NCI-H2081 treated with DMSO at 0.1 percent for 48 hours (cell line): ENCODE measurements around the gene ENOX1.

ENCODE experiments used
- DNase-seq: peaks from one replicate; lab custom pipeline; 2025; lab: John Stamatoyannopoulos, UW

Gene ENOX1

DNA sequence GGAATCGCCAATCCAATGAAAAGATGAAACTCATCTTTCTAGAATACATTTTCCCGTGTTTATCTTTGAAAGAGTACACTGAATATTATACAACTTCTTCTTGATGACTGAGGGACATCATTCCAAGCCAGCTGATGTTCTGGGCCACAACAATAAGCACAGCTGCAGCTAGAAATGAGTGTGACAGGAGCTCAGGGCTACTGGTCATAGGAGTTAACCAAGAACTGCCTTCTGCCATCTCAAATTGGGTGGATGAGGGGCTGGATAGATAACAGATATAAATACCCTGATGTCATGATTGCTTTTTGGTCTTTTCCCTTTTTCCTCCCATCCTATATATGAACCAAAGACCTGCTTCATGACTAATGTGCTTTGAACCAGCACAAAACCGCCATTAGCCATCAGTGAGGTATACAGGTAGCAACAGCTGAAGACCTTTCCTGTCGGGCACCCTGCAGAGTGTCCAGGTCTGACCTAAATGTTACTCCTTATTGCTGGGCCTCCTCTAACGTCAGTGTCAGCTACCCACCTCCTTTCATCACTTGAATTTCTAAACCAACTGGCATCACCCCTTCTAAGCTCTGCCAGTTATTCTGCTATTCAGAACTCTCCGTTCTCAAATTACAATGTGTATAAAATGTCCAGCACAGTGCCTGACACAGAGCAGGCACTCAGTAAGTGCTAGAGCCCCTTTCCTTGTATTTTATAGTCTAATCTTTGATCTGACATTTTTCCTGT, 178.2 kb downstream of the ENOX1 start:
- DNase-seq = no peak

DNA sequence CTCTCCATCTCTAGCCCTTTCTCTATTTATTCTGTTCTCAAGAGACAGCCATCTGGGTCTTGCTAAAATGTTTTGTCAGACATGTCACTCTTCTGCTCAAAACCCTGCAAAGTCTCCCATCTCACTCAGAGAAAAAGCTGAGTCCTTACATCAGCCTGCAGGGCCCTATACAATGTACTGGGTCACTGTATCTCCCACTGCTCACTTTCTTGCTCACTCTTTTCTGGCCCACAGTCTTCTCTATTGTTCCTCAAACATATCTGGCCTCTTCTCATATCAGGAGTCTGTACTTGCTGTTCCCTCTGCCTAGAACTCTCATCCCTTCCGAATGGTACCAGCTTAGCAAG, 189.2 kb downstream of the ENOX1 start:
- DNase-seq = no peak

DNA sequence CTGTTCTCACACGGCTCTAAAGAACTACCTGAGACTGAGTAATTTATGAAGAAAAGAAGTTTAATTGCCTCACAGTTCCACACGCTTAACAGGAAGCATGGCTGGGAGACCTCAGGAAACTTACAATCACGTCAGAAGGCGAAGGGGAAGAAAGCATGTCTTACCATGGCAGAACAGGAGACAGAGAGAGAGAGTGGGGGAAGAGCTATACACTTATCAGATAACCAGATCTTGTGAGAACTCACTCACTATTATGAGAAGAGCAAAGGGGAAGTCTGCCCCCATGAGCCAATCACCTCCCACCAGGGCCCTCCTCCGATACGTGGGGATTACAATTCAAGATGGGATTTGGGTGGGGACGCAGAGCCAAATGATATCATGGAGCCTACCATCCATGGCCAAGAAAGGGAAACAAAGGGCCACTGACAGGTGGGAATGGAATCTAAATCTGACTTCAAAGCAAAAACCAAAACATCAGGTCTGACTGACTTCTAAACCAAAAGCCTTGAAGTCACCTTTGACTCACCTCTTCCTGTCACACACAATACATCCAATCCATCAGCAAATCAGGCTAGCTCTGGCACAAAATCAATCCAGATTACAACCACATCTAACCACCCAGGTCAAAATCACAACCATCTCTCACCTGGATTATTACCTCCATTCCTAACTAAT, 189.7 kb downstream of the ENOX1 start:
- no peak for DNase-seq

DNA sequence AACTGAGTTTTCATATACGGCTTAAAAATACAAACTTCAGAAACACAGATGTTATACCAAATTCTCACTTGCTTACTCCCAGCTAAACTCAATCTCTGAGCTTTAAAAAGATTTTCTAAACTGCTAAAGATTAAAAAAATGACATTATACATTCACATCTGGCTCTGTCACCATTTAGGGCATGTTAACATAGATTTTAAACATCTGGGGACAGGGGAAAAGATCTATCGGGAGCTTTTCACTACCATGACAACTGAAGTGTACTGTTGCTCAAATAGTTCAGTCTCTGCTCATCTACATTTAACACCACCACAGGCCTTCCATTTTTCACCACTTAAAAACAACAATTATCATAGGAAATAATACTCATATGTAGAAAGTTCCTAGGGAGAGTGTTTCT, 190.8 kb downstream of the ENOX1 start:
- no peak for DNase-seq

DNA sequence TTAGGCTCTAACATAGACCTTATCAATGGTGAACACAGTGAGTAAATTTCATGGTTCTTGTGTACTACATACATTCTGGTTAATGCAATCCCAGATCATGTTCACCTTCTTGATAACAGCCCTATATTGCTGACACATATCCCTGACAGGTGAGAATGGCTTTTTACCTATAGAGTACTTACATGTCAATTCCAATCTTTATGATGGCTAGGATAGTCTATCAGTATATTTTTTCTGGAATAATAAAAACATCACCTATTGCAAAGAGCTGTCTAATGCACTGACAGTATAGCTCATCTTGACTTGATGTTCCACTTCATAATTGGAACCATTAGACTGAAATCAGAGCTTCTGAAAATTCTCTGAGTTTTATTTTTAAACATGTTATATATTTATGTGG, 199.4 kb downstream of the ENOX1 start:
- DNase-seq = no peak

DNA sequence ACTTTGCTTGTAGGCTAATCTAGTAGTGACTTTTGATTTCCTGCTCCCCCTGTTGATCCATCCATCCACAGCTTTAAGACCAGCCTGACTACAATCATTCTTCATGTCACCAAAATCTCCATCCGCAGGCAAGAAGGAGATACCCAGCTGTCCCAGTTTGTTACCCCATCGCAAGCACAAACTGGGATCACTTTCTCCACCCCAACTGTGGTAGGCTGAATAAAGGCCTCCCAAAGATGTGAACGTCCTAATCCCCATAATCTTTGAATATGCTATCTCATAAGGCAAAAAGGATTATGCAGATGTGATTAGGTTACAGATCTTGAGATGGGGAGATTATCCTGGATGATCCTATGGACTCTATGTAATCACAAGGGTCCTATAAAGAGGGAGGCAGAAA, 202.0 kb downstream of the ENOX1 start:
- DNase-seq = no peak

DNA sequence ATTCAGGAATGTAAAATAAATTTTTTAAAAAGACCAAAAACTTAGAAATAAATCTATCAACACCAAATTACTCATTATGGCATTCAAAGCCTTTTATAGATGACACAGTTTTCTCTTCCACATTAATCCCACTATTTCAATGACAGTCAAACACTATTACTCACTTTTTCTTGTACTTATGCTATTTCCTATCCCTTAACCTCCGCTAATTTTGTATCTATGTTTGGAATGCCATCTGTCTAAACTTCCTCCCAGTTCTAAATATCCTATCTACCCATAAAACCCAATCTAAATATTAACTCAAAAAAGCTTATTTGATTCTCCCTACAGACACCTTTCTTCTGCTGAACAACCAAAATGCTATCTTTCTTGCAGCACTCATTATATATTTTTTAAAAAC, 203.5 kb downstream of the ENOX1 start:
- DNase-seq = no peak

DNA sequence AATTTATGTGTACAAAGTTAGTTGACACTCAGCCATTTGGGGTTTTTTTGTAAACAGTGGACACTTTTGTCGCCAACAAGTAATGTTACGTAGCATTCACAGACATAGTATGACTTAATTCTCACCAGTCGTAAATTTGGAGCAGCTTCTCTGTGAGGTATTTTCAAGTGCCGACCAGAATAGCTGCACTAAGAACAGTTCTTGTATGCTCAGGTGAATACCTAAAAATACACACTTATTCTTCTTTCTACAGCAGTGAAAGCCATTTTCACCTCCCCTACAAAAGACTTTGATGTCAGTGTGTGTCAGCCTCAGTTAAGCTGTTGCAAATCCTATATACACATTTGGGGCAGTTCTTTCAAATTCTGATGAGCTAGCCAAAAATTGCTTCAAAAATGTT, 206.5 kb downstream of the ENOX1 start:
- no peak for DNase-seq

DNA sequence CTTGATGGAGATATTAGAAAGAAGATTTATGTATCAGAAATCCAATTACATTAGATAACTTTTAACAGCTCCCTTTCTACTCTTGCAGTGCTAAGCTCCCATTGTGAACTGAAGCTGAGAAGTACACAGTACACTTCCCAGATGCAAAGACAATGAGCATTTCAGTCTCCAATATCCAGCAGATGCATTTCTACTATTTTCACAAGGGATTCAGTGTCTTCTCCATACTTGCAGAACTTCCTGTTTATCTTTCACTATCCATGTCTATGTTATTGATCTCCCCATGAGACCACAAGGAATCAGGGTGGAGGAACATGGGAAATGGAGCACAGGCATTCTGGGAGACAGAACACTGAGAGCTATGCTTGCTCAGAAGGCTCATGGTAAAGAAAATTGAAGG, 207.5 kb downstream of the ENOX1 start:
- no peak for DNase-seq

DNA sequence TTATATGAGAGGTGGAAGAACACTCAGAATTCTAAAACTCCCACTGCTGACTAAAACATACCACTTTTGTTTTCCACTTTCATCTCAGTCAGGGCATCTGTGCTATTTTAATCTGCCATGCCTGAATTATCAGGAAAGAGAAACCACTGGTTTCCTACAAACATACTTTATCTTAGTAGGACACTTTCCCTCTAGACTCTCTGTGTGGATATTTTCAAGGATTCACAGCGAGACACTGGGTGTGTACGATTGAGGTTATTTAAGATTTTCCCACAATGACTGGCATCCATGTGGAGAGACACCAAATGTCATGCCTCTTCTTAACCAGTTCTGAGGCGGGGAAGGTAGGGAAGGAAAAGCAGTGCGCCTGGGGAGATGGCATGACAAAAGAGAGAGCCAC, 212.2 kb downstream of the ENOX1 start:
- no peak for DNase-seq

DNA sequence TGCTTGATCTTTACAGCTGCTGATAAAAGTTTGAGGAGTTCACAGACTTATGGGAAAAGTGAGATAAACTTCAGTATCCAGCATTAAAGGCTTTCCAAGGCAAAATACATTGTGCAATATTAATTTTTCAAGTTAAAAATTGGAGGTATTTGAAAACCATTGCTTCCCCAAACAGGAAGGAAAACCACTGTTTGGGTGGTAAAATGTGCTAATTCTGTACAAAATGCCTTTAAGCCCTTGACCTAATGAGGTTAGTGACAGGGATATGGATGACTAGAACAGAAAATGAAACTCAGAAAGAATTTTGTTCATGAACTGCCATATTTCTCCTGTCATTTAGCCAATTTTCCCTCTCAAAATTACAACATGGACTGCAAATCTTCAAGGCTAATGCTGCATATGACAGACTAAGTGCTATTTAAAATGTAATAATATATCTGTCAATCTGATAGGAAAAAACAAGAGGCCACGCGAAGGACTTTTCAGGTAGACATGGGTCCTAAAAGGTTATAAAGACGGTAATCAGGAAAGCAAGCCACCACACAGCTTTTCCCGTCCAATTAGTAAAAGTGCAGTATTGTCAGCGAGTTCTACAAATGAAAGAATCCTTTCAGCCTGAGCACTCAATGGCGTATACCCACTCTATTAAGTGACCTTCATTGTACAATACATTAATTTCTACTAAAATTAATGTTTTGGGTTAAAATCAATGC, 212.8 kb downstream of the ENOX1 start:
- DNase-seq = no peak

DNA sequence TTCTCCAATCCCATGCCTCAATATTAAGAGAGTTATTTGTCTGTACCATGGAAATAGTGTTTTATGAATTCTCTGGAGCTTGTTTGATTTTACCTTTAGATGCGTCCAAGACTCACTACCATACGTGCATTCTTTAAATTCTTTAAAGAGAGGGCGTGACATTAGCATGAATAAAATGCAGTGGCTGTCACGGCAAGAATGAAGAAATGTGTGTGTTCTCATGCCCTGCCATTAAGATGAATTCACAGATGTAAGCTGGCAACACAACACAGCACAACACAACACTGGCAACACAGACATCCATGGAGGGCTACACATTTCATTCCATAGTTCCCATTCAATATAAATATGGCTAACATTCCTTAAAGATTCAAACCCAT, 213.4 kb downstream of the ENOX1 start:
- DNase-seq = no peak

DNA sequence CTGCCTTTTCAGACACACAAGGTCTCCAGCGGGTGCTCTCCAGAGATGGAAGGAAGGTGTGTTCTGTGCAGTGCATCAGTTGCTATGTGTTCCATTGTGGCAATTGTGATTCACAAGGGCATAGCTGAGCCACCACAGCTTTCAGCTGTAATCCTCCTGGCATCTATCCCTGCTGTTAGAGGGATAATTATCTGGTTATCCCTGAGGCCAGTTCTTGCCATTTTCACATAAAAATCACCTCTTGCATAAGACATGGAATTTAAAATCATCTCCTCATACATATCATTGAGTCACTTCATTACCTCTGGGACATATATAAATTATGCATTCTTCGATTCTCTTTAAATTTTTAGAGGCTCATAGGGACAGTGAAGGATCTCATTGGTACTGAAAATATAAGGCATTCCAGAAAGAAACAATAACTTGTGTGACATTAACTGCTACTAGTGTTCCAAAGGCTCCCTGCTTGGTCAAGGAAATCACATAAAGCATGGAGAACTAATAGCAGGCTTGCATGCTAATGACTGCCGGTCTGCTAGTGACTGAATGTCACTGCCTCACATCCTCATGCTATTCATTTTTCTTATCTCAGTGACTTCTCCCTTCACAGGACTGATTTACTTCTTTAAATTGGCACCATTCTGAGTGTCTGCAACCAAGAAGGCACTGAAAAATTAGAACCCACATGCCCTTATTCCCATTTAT, 214.0 kb downstream of the ENOX1 start:
- no peak for DNase-seq

DNA sequence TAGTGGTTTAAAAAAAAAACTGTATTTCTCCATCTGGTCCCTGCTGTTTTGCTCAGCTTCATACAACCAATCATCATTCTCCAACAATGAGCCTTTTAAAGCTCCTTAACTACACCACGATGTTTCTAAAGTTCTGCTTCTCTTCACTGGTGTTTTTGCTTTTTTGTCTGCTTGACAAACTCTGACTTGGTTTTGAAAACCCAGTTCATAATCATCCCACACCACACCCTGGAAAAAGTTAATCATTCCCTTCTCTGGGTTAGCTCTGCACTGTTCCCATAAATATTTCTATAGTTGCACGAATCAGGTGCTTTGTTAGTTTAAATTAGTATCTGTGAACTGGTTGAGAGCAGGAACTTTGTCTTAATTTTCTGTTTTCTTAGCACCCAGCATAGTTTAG, 217.1 kb downstream of the ENOX1 start:
- no peak for DNase-seq

DNA sequence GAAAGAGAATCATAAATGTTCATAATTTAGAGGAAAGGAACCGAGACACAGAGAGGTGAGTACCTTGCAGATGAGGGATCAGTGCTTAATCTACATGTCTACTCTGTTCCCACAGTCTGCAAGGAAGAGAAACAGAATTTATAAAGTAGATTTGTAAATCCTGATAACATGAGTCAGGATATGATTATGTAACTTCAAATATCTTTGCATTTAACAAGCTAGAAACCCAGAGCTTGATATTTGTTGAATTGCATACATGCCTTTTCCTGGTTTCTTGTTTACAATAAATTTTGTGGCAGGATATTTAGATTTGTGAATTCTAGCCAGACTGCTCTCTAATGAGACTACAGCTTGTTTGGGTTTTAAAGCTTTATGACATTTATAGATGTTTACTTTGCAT, 219.2 kb downstream of the ENOX1 start:
- DNase-seq = no peak

DNA sequence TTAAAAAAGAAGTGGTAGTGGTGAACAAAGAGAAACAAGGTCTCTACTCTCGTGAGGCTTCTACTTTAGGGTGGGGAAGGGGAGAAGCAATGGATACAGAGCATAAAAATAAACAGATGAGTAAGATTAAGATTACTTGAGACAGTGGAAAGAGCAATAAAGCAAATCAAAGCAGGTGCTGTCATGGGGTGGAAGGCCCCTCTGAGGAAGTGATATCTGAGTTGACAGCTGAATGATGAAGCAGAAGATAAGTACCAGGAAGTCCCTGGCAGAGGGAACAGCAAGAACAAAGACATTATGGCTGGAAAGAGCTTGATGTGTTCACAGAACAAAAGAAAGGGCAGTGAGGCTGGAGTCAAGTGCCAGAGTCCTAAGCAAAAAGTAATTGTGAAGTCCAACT, 221.8 kb downstream of the ENOX1 start:
- no peak for DNase-seq

DNA sequence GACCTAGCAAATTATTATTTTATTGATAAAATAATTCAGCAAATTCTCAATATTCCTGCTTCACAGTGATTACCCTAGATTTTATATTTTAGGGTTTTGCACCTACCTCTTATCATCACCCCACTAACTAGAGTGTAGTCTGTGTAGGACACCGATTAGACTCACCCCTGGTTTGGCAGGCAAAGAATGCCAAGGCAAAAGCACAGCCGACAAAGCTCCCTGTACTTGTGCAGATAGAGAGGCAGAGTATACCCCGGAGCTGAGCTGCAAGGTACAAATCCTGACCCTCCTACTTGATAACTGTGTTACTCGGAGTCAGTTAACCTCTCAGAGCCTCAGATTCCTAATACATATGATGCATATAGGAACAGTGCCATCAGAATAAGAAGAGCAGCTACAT, 225.7 kb downstream of the ENOX1 start:
- no peak for DNase-seq

DNA sequence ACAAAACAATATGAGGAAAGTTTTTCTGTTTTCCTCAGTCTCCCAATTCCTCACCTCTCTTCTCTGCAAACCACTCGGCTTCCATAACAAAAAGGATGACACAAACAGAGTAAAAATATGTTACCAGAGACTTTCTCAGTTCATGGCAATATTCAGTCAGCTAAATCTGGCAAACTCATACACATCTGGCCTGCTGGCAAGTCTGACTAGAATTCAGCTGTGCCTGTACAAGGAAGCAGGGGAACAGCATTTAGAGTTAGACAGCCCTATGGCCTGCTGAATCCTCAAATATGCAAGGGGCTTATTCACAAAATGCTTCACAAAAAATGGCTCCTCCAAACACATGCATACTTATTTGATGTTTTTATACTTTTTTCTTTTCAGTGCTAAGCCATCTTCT, 227.8 kb downstream of the ENOX1 start:
- DNase-seq = no peak

DNA sequence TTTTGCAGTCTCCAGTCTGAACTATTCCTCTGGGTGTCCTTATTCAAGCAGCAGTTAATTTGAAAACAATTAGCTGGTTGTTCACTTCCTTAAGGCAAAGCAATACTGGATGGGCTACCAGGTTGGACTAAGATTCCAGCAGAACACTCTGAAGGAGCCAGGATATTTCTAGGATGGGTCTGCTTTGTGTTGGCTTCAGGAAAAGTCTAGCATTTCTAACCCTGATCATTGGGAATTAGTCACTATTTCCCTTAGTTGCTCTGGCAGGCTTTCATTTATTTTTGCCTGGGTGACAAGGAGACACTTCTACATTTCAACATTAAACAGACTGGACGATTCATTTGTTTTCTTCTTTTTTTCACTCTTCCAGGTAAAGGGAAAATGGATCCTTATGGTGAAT, 228.4 kb downstream of the ENOX1 start:
- DNase-seq = no peak

DNA sequence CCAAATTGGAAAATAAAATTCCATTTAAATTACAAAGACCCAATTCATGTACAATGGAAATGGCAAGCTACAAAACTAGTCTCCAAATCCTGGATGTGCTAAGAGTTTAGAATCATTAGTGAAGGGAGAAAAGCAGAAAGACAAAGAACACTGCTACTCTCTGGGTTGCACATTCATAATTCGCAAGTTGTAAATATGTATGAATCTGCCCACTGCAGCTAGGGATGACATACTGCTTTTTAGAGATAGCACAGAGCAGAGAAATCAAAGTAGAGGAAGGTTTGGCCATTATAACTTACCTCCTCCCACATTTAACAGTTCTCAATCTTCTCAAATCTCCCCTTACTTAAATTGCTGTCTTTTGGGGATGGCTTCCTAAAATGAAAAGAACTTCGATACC, 231.1 kb downstream of the ENOX1 start:
- DNase-seq = no peak

DNA sequence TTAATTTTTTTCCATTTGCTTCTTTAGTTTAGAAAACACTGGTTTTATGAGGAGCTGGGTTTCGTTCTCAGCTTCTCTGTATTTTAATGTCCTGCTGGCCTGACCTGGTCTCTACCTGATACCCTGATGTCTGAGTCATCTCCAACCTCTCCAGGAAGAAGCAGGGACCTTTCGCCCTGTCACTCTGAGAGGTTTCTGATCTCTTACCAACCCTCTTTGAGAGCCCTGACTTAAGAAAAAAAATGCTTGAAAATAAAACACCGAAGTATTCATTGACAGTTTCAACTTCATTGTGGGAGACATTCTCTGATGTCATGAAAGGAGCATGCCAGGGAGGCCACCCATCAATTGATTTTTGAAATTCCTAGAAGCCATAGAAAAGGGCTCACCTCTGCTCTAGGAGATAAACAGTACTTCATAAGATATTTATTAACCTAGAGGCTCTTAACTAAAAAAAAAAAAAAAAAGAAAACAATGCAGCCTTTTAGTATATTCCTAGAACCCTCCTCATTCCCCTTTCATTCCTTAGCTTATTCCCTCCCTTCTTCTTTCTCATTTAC, 234.8 kb downstream of the ENOX1 start:
- no peak for DNase-seq

DNA sequence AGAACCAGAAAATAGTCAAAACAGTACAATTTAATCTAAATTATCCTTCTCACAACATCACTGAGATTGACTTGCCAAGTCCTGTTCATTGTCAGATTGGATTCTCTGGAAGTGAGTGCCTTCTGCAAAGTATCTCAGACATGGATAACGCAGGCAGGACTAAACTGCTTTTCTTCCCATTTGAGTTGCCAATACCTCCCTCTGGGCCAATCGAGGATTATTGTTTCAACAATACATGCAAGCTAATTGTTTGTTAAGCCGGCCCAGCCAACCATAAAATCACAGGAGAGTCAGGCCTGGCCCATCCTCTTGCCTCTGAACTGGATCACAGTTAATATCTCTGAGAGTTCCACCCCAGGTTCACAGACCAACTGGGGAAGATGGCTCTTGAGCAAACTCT, 240.0 kb downstream of the ENOX1 start:
- DNase-seq = no peak

DNA sequence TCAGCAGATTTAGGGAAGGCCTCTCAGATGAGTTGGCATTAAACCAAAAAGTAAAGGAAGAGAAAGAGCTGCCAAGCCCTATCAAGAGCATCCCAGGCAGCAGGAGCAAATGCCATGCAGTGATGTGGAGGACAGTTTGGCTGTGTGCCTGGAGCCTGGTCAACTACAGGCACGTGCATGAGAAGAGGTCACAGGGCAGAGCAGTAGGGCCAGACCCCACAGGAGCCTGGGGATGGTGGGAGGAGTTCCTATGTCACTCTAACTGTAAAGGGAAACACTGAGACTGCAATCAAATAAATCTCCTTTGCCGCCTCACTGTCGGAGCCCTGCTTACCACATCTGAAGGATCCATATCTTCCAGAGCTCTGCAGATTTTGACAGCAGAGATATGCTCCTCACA, 240.5 kb downstream of the ENOX1 start:
- no peak for DNase-seq
